HG03175 (cell line): ENCODE measurements around the gene GRXCR2.
A peak's percentile ranks its signal among the peaks of the same experiment; 100 is the strongest.
"Not testable (repeated sequence)": the region's sequence is repeated elsewhere in the genome, so short reads cannot be mapped to it uniquely, and the experiment has no call there.

Experiments
- ATAC-seq: cut with Tn5 transposase; IDR thresholded peaks from one replicate; pipeline ENCODE4 v1.9.1; 2021; ENCODE audit warnings: mild to moderate bottlenecking, moderate library complexity; ENCODE audit not compliant: unreplicated experiment

The GRXCR2 gene

DNA sequence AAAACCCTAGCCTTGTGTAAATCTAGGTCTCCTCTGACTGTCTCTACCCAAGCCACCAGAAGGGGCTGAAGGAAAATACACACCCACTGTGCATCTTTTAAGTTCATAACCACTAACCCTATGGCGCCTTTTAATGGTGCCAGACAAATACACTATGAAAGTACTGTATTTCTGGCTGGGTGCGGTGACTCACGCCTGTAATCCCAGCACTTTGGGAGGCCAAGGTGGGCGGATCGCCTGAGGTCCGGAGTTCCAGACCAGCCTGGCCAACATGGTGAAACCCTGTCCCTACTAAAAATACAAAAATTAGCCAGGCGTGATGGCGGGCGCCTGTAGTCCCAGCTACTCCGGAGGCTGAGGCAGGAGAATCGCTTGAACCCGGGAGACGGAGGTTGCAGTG, 36.6 kb downstream of the GRXCR2 start:
- not testable (repeated sequence) for ATAC-seq

DNA sequence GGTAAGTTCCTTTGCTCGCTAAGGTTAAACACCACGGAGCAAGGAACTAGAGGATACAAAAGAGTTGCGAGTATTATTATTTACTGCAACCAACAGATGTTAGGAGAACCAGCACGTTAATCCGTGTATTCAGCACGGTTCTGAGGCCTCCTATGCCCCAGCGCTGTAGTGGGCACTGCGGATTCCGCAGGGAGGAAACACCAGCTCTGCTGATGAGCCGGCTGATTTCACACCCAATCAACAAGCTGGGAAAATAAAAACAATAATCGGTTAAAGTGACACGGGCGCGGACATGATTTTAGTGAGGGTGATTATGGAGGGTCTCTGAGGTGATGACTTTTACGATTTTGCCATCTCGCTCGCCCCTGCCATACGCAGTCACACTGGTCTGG, 37.0 kb downstream of the GRXCR2 start:
- ATAC-seq = peak; percentile 17

DNA sequence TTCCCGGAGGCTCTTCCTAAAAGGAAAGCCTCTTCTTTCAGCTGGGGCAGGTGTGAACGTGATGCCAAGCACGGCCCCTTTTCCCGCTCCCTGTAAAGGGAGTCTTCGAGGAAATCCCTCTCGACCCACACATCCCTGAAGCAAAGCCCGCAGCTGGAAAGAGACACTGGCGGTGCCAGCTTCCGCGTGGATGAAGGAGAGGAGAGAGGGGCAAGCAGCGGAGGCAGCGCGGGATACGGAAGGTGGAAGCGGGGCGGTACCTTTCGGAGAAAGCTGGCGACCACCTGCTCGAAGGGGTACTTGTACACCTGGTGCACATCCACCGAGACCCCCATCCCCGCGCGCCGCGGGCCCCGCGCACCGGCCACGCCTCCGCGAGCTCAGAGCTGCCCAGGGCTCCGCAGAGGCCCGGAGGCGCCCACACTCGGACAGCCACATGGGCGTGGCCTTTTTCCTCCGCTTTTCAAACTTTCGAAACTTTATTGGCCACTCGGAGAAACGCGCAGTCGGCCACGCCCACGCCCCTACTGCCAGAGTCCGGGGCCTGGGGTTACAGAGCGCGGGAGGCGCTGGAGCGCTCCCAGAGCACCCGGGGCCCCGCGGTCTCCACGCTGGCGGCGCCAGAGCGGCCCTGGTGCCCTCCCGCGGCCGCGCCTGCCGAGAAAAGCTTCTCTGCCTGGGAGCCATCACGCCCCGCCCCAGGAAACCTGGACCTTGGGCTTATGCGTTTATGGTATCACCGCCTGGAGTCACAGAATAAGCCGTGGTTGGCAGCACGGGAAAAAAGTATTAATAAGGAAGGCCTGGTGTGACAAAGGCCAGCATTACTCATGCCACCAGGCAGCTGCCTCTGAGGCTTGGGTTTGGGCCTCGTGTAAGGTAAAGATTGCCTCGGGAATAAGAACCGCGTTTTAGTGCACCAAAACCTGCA, 37.6 kb downstream of the GRXCR2 start, which contains the start of gene PRELID2:
PRELID2 (minus strand) TSS at position 426 of the 931 bp plus-strand sequence; CDS start at position 335, 91 bp downstream.
- peak; percentile 84 for ATAC-seq

DNA sequence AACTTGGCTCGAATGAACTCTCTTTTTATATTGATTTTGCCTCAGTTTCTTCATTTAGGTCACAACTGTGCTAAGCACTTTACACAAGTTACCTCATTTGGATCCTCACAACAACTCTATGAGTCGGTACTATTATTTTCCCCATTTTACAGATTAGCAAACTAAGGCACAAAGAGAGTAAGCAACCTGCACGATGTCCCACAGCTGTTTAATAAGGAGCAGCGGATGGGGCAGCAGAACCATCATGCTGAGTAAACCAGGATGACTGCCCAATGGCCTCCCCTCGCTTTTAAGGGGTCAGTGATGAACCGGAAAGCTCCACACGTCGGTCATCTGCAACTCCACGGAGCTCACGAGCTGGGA, 38.3 kb downstream of the GRXCR2 start:
- no peak for ATAC-seq

DNA sequence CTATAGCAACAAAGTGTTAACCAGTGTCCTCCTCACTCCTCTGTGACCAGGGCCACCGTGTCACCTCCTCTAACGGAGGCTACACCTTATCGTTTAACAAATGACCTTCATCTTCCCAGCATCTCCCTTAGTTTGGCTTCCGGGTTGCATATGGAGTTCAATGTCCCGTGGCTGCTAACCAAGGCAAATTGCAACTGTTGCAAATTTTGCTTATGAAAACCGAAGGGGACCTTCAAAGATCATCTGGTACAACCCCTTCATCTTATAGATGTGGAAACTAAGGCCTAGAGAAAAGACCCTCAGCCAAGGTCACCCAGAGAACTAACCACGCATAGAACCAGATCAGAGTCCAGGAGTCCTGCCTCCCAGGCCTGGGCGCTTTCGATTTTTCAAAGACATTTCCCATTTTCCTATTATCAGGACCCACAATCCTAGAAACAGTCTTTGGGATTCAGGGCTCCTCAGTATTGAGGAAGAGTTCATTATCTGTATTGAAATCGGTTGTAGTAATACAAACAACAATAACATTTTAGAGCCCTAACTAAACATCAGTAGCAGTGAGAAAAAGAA, 39.1 kb downstream of the GRXCR2 start:
- no peak for ATAC-seq

DNA sequence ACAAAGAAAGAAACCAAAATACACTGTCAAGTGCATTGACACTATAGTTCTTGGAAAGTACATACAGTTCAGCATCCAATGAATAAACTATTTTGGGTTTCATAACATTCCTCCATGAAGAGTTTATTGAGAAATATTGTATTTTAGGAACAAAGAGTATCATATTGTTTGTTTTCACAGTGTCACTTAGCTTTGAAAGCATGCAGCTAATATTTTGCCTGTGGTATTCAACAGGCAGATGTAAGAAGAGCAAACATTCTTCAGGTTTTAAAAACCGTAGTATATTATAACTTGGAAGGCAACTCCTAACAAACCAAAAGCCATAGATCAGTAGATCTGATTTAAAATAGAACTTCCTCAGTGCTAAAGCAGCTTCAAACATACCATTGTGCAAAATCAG, 42.2 kb downstream of the GRXCR2 start:
- ATAC-seq = no peak

DNA sequence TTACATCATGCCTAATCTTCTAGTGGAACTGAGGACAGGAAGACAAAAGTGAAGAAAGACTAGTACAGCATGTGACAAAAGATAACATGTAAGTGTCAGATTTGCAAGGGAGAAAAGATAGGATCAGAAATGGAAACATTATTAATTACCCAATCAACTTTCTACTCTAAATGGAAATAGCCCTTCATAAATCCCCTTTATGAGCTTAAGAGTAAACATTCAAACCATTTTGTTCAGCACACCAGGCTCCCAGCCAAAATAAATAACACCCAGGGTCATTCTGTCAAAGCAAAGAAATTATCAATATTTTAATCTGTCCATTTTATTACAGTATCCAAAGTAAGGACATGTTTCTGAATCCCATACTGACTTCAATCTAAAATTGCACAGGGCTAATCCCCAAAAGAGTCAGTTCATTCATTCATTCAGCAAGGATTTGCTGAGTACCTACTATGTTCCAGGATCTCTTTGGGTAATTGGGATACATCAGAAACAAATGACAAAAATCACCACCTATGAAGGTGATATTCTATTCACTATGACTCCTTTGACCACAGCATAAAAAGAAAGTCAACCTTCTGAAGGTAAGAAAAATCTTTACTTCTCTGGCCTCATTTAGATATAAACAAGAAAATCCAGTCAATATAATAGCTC, 43.0 kb downstream of the GRXCR2 start:
- no peak for ATAC-seq

DNA sequence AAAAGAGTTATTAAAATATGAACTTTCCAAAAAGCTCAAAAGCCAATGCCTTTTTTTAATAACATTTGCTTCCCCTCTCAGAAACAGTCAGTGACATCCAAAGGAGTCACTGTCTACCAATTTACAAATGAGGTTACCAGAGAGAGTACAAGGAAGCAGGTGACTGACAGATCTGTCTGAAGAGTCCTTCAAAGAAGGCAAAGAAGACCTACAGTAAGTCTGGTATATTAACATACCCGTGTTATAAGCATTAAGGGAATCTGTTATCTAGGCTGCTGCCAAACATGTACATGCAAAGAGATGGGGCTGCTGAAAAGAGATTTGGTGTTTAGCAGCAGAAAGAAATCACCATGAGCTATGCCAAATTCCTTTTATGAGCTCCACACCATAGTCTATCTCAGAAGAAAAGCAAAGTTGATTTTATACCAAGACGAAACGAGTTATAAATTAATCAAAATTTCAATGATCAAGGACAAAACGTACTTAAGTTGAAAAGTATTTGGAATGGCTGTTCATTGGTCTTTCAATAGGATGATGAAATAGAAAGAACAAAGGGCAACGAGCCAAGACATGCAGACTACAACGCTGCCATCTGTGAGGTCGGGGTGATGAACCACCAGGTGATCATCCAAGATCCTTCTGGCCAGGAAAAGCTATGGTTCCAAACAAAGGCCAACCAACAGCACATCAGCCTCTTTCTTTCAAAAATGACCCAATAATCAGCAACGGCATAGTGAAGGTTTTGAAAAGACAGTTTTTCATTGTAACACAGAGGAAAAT, 45.7 kb downstream of the GRXCR2 start:
- ATAC-seq = no peak

DNA sequence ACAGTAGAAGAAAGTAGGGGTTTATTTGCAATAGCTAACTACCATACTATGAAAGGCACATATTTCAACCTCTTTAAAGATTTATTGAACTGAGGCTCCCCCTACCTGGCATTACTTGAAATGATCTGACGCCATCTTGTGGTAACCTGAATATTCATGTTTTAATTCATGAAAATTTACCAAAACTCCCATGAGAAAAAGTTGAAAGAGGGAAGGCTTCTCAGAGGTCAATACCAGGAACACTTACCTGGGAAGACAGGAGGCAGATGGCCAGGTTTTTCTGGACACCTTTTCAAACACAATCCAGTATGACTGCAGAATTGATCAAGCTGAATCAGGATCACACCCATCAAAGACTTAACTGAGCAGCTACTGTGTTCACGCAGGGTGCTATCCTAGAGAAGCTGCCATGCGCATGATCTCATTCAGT, 47.0 kb downstream of the GRXCR2 start:
- ATAC-seq = peak; percentile 78

DNA sequence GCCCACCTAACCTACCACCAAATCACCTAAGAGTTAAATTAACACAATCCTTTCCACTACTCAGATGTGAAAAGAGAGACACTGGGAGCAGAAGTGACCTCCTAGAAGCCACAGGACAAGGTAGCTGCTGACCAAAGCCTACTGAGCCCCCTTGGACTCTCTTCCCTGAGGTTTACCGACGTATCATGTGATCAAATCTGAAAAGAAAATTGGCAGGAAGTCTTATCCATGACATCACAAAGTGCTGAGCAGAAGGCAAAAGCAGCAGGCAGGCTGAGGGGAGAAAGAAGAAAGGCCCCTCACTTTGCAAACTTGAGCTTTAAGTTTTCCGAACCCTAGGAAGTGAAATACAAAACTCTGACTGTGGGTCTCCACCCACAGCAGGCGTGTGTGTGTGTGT, 48.8 kb downstream of the GRXCR2 start:
- ATAC-seq = no peak

DNA sequence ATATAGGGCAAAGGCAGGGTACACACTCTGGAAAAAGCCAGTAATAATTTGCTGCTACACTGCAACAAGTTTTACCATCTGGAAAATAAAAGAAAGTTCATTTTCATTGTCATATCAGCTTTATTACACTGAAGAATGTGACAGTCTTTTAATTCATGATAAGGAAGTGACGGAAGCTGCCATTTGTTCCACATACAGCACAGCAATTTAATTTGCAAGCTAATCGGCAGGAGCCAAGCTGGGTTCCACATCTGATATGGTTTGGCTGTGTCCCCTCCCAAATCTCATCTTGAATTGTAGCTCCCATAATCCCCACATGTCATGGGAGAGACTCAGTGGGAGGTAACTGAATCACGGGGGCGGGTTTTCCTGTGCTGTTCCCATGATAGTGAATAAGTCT, 54.2 kb downstream of the GRXCR2 start:
- no peak for ATAC-seq

DNA sequence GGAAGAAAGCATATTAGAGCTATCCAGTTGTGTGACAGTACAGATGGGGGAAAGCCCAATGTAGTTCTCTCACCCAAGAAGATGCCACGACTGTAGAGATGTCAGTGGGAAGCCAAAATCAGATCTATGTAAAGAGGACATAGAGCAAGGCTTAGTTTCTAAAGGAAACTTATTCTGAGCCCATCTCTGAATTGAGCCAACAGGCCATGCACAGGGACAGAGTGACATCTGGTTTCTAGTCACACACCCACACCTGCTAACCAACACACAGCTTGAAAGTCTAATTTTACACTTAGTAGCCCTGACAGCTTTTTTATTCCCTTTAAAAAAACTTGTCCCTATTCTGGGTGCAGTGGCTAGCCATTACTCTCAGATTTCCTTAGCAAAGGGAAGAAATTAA, 59.9 kb downstream of the GRXCR2 start:
- no peak for ATAC-seq

DNA sequence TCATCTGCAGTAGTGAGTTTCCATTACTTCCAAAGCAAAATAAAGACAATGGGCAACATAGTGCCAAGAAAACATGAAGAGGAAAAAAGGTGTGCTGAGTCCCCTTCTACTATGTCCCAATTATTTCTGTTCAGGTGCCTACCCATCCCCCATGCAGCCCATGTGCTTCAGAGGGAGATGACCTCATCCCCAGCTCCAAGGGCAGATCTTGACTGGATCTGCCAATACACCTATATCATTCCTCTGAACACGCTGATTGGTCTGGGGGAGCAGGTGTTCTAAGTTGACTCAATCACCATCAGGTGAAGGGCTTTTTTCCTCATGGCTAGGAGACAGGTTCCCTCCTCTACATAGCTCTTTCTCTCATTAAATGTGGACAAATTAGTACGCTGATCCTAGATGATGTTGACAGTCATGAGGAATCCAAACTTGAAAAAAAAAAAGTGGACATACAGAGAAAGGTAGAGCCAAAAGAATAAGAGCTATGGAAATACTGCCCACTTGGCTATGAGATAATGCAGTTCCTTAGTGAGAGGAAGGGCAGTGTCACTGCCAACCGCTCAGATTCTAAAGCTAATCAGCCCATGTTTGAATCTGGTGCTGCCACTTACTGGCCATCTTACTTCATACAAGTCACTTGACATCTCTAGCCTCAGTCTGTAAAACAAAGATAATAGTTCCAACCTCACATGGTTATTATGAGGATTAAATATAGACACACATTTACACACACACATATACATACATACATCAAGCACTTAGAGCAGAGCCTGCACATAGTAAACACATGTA, 60.8 kb downstream of the GRXCR2 start:
- no peak for ATAC-seq
